Lower leg skin (tissue), 3 donors: ENCODE measurements around the gene GABPB2.

Source experiments
- POLR2A ChIP-seq, 2 donors: fragments of 450-650 bp; IDR thresholded peaks; one replicate each; pipeline ENCODE4 v1.6.1; 2016 to 2017; ENCODE audit warnings: antibody characterized with exemption in 2 of 2, mild to moderate bottlenecking in 1 of 2, moderate library complexity in 1 of 2
- TF ChIP-seq, protein P1 (sequence below), 3 donors: fragments of 450-650 bp; IDR thresholded peaks; one replicate each; pipeline ENCODE4 v1.5.1; 2016; ENCODE audit warnings: antibody characterized with exemption in 3 of 3, mild to moderate bottlenecking in 3 of 3, moderate library complexity in 2 of 3

DNA sequence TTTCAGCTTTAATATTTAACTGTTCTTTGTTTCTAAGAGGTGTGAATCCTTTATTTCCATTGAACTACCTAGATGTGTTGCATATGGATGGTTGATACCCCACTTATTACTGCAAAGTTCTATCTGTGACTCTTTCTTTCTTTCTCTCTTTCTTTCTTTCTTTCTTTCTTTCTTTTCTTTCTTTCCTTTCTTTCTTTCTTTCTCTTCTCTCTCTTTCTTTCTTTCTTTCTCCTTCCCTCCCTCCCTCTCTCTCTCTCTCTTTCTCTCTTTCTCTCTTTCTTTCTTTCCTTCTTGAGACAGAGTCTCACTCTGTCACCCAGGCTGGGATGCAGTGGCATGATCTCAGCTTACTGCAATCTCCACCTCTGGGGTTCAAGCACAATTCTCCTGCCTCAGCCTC is 34.1 kb downstream of the GABPB2 start:
- TF ChIP-seq, protein P1, sequence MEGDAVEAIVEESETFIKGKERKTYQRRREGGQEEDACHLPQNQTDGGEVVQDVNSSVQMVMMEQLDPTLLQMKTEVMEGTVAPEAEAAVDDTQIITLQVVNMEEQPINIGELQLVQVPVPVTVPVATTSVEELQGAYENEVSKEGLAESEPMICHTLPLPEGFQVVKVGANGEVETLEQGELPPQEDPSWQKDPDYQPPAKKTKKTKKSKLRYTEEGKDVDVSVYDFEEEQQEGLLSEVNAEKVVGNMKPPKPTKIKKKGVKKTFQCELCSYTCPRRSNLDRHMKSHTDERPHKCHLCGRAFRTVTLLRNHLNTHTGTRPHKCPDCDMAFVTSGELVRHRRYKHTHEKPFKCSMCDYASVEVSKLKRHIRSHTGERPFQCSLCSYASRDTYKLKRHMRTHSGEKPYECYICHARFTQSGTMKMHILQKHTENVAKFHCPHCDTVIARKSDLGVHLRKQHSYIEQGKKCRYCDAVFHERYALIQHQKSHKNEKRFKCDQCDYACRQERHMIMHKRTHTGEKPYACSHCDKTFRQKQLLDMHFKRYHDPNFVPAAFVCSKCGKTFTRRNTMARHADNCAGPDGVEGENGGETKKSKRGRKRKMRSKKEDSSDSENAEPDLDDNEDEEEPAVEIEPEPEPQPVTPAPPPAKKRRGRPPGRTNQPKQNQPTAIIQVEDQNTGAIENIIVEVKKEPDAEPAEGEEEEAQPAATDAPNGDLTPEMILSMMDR (IDR thresholded peaks at IDR 0.05): no peak
- TF ChIP-seq POLR2A (IDR thresholded peaks at IDR 0.05): no peak
